D721Med (cell line): Measurements from ENCODE around the gene ETFDH.

Experiments
- DNase-seq: peaks from one replicate; pipeline ENCODE4 v3.0.0; 2011; ENCODE audit warnings: low spot score; ENCODE audit not compliant: insufficient read length
- FAIRE-seq: peaks from 2 replicates; lab custom pipeline; 2011; peaks lifted over from hg19 to GRCh38; lab: Jason Lieb, UNC
- CTCF ChIP-seq: IDR thresholded peaks from 2 replicates; pipeline ENCODE4 v1.5.1; 2012; ENCODE audit warnings: mild to moderate bottlenecking, control low read depth; ENCODE audit not compliant: insufficient read depth; ENCODE audit errors: missing control alignments

ETFDH gene

GRCh38 chr4:158667651-158668198, 4.4 kb upstream of the ETFDH start:
- TF ChIP-seq CTCF, result no peak
- DNase-seq, result no peak
- no peak for FAIRE-seq

GRCh38 chr4:158669310-158669709, 2.8 kb upstream of the ETFDH start:
- DNase-seq (no peak), FAIRE-seq (no peak)
- no peak for TF ChIP-seq CTCF

- TF ChIP-seq CTCF, result no peak
- FAIRE-seq (peak; percentile 63), DNase-seq (no peak)
Measured at GRCh38 chr4:158670975-158671664, 976 bp upstream of the ETFDH start.

- no peak for FAIRE-seq
- TF ChIP-seq CTCF, result no peak
- no peak for DNase-seq
Measured at GRCh38 chr4:158671665-158671914, 506 bp upstream of the ETFDH start, which contains the start of gene C4orf46. C4orf46 (minus strand) TSS chr4:158671887; CDS start chr4:158671801, 86 bp downstream.

GRCh38 chr4:158673633-158674032, 1.5 kb downstream of the ETFDH start:
- DNase-seq (no peak), FAIRE-seq (no peak)
- no peak for TF ChIP-seq CTCF

GRCh38 chr4:158676076-158676475, 4.0 kb downstream of the ETFDH start:
- DNase-seq, result no peak
- no peak for TF ChIP-seq CTCF
- FAIRE-seq, result no peak

GRCh38 chr4:158678767-158679166, 6.7 kb downstream of the ETFDH start:
- no peak for TF ChIP-seq CTCF
- FAIRE-seq (no peak), DNase-seq (no peak)
